Activated naive CD8-positive, alpha-beta T cell (primary cell): ENCODE measurements around the gene GUSB.

ENCODE experiments used
- H3K27ac Mint-ChIP-seq: one replicate; pipeline ENCODE4 v1.8.0; 2021; ENCODE audit warnings: mixed read lengths
- H3K27me3 Mint-ChIP-seq: one replicate; pipeline ENCODE4 v1.8.0; 2021; ENCODE audit warnings: mixed read lengths
- H3K36me3 Mint-ChIP-seq: one replicate; pipeline ENCODE4 v1.8.0; 2021; ENCODE audit warnings: mixed read lengths
- H3K4me1 Mint-ChIP-seq: one replicate; pipeline ENCODE4 v1.8.0; 2021; ENCODE audit warnings: low read depth, mixed read lengths
- H3K4me3 Mint-ChIP-seq: one replicate; pipeline ENCODE4 v1.8.0; 2021; ENCODE audit warnings: mild to moderate bottlenecking, mixed read lengths
- H3K9me3 Mint-ChIP-seq: one replicate; pipeline ENCODE4 v1.8.0; 2021; ENCODE audit warnings: low read depth, mixed read lengths

GUSB gene

DNA sequence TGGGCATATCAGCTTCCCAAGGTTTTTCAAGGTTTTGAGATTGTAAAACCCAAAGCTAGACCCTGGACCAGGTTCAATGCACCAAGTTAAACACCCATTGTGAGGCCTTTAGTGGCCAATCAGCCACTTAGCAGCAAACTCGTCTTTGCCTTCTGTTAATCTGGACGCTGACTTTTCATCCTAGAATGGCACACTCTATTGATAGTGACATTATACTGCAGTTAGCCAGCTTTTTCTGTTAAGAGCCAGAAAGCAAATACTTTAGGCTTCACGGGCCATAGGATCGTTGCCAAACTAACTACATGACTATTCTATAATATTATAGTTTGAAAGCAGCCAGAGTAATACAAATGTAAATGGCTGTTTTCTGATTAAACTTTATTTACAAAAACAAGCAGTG, 57.8 kb downstream of the GUSB start:
- peaks cover 3% of the 10 kb centered on the region for H3K4me1 Mint-ChIP-seq
- H3K36me3 Mint-ChIP-seq = peaks cover 16% of the 10 kb centered on the region
- H3K4me3 Mint-ChIP-seq = no peak overlapping the region
- no peaks in the 10 kb centered on the region for H3K27me3 Mint-ChIP-seq
- no peak overlapping the region for H3K27ac Mint-ChIP-seq
- H3K9me3 Mint-ChIP-seq = no peaks in the 10 kb centered on the region

DNA sequence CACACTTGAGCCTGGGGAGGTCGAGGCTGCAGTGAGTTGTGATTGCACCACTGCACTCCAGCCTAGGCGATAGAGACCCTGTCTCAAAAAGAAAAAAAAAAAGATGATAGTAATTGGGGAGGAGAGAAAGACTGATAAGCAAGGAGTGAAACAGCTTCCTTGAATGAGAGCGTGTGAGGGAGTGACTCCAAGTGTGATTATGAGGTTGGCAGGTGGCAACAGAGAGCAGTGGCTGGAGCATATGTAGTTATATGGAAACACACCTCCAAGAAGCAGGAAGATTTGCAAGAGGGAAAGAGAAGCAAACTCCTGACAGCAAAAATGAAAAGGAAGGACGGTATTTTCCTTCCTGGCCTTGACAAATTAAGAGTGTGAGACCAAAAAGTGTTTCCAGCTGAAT, 58.7 kb downstream of the GUSB start:
- Mint-ChIP-seq H3K4me1 (peaks cover under 1% of the 10 kb centered on the region), H3K4me3 (no peak overlapping the region), H3K27me3 (no peaks in the 10 kb centered on the region), H3K9me3 (no peaks in the 10 kb centered on the region), H3K36me3 (peaks cover 17% of the 10 kb centered on the region), H3K27ac (no peak overlapping the region)

DNA sequence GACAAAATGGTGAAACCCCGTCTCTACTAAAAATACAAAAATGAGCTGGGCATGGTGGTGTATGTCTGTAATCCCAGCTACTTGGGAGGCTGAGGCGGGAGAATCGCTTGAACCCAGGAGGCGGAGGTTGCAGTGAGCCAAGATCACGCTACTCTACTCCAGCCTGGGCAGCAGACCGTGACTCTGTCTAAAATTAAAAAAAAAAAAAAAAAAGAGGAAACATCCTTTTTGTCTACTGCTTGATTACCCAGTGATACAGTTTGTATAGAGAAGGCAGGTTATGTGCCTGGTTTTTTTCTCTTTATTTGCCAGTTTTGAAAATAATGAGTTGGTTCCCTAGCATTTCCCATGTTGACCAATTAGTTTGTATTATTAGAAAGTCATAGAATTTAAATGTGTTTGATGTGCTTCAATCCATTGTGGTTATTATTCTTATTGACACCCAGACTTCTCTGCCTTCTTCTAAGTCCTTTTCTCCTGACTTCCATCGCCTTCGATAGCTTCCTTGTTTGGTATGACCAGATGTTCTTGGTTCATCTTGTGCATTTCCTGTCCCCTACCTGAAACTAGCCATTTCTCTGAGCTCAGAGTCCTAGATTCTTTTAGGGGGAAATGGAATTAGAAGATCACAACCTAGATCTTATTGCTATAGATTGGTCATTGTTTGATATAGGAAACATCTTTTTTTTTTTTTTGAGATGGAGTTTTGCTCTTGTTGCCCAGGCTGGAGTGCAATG, 65.9 kb downstream of the GUSB start:
- H3K36me3 Mint-ChIP-seq = peaks cover 16% of the 10 kb centered on the region
- no peaks in the 10 kb centered on the region for H3K27me3 Mint-ChIP-seq
- no peak overlapping the region for H3K27ac Mint-ChIP-seq
- no peaks in the 10 kb centered on the region for H3K9me3 Mint-ChIP-seq
- peaks cover 1% of the 10 kb centered on the region for H3K4me1 Mint-ChIP-seq
- H3K4me3 Mint-ChIP-seq = no peak overlapping the region

DNA sequence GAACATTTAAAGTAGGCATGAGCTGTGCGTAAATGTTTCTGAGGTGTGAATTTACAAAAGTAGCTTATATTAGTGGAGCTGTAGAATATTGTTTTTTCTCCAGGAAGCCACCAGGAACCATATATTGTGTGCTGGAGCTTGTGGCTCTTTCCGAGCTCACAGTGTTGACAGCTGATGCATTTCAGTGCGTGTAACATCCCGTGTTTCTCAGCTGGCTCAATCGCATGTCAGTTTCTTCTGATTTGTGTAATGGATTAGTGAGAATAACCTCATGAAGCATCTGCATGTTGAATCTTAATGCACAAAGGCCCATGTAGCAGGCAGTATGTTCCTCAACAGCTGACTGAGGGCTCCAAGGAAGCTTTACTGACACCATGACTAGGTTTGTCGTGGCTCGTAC, 69.8 kb downstream of the GUSB start:
- no peak overlapping the region for H3K4me3 Mint-ChIP-seq
- no peaks in the 10 kb centered on the region for H3K9me3 Mint-ChIP-seq
- no peaks in the 10 kb centered on the region for H3K27me3 Mint-ChIP-seq
- no peak overlapping the region for H3K27ac Mint-ChIP-seq
- peaks cover 3% of the 10 kb centered on the region for H3K4me1 Mint-ChIP-seq
- peaks cover 13% of the 10 kb centered on the region for H3K36me3 Mint-ChIP-seq
